Small intestine (tissue), 7 donors: ENCODE measurements around the gene KIZ. TPM values are rescaled to one million over a fixed set of nuclear protein-coding genes. Genes with fewer than 3 reads are reported as not detected.

Source experiments
- DNase-seq, 2 donors: peaks; one replicate each; pipeline versions ENCODE4 v3.0.0 to v3.0.0-alpha.2; 2013
- FAIRE-seq: peaks from 2 replicates; lab custom pipeline; 2012; peaks lifted over from hg19 to GRCh38; lab: Jason Lieb, UNC
- H3K27ac ChIP-seq, 3 donors: one replicate each; pipeline ENCODE4 v1.5.1; 2013; ENCODE audit warnings: low read length in 2 of 3, mild to moderate bottlenecking in 2 of 3, control low read depth in 1 of 3, inconsistent platforms in 1 of 3, low read depth in 1 of 3, moderate library complexity in 1 of 3
- H3K27me3 ChIP-seq, 3 donors: one replicate each; pipeline ENCODE4 v1.6.1; 2013; ENCODE audit warnings: low read length in 3 of 3, inconsistent platforms in 1 of 3; ENCODE audit not compliant: control insufficient read depth in 3 of 3, insufficient read depth in 3 of 3
- H3K36me3 ChIP-seq, 3 donors: one replicate each; pipeline ENCODE4 v1.6.1; 2013; ENCODE audit warnings: low read length in 3 of 3, inconsistent platforms in 1 of 3, low read depth in 1 of 3, mild to moderate bottlenecking in 1 of 3, moderate library complexity in 1 of 3; ENCODE audit not compliant: control insufficient read depth in 3 of 3, insufficient read depth in 2 of 3
- H3K4me1 ChIP-seq, 3 donors: one replicate each; pipeline ENCODE4 v1.6.1; 2013; ENCODE audit warnings: low read length in 2 of 3, inconsistent platforms in 1 of 3, low read depth in 1 of 3, mild to moderate bottlenecking in 1 of 3, moderate library complexity in 1 of 3; ENCODE audit not compliant: control insufficient read depth in 3 of 3, insufficient read depth in 2 of 3
- H3K4me3 ChIP-seq, 3 donors: one replicate each; pipeline ENCODE4 v1.5.1; 2013; ENCODE audit warnings: low read length in 3 of 3, control low read depth in 1 of 3, inconsistent platforms in 1 of 3, low read depth in 1 of 3, mild to moderate bottlenecking in 1 of 3, moderate library complexity in 1 of 3
- H3K9me3 ChIP-seq, 2 donors: one replicate each; pipeline ENCODE4 v1.6.1; 2013; ENCODE audit warnings: low read depth in 1 of 2, low read length in 1 of 2; ENCODE audit not compliant: control insufficient read depth in 2 of 2, insufficient read depth in 1 of 2
- WGBS, 3 donors: extraction: QIAGEN DNeasy Blood & Tissue Kit; methylation state at CpG; one replicate each; pipeline ENCODE4 v1.1.7; 2013; 5-methylcytosine and 5-hydroxymethylcytosine counted together
- polyA plus RNA-seq, 4 donors: library from polyadenylated mRNA; stranded (reverse) in 3 of 4; unstranded in 1 of 4; fragments of 200-250 nt in 3 of 4; fragments of 120-200 nt in 1 of 4; gene quantifications; one replicate each; pipeline versions ENCODE4 v1.2.1 to v1.2.3, GENCODE V29; 2013
- donor health status: healthy with polysubstance abuse.
- donor health status: control.
- donor health status: control.
- donor health status: Bipolar disorder and iron deficiency.
- donor health status: healthy.

Gene KIZ
- polyA plus RNA-seq, 4 donors: 11.7 to 38.4 (median 20.1) TPM

DNA sequence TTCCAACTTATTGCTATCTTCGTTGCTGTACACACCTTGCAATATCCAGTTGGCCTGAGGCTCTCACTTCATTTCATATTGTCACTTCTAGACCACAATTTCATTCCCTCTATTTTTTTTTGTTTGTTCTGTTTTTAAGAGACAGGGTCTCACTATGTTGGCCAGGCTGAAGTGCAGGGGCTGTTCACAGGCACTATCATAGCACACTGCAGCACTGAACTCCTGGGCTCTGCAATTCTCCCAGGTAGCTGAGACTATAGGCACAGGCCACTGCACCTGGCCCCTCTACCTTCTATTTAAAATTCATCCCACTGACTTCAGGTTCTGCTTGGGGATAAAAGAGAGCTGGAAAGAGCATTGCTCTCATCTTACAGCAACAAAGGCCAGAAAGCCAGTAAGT, 15.1 kb upstream of the KIZ start:
- WGBS, 3 donors: 74 to 93% (median 89%) methylated on average over 1 of the region's 1 CpG
- DNase-seq: no peak
- FAIRE-seq: no peak

DNA sequence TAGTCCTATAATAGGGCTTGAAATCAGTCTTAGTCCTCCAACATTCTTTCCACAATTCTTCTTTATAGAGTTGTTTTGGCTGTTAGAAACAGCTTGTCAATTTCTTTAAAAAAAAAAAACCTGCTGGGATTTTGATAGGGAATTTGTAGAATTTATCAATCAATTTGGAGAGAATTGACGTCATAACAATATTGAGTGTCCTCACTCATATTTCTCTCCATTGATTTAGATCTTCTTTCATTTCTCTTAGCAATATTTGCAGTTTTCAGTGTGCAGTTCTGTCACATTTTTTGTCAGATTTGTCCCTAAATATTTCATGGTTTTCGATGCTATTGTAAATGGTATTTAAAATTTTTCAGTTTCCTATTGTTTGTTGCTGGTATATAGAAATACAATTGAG, 14.5 kb upstream of the KIZ start:
- no peaks in the 10 kb centered on the region for H3K9me3 ChIP-seq
- no peak overlapping the region for H3K27ac ChIP-seq
- H3K4me3 ChIP-seq: no peak overlapping the region
- no peak for FAIRE-seq
- no peak for DNase-seq
- peaks cover 0 to 51% (median 16%) of the 10 kb centered on the region in 3 donors for H3K27me3 ChIP-seq
- no peaks in the 10 kb centered on the region for H3K4me1 ChIP-seq
- no peaks in the 10 kb centered on the region for H3K36me3 ChIP-seq
- 87 to 90% (median 88%) methylated on average over 2 of the region's 2 CpGs for WGBS, 3 donors

More for the DNA sequence above, 15.1 kb upstream of the KIZ start:
- no peaks in the 10 kb centered on the region for H3K4me1 ChIP-seq
- no peak overlapping the region for H3K4me3 ChIP-seq
- H3K9me3 ChIP-seq: no peaks in the 10 kb centered on the region
- H3K27ac ChIP-seq: no peak overlapping the region
- H3K27me3 ChIP-seq: peaks cover 0 to 51% (median 20%) of the 10 kb centered on the region in 3 donors
- no peaks in the 10 kb centered on the region for H3K36me3 ChIP-seq

- 82 to 88% (median 84%) methylated on average over 4 of the region's 4 CpGs for WGBS, 3 donors
- Histone ChIP-seq H3K4me1 (no peaks in the 10 kb centered on the region), H3K27ac (no peak overlapping the region), H3K27me3 (peaks cover 0 to 38% (median 14%) of the 10 kb centered on the region in 3 donors), H3K36me3 (no peaks in the 10 kb centered on the region), H3K9me3 (no peaks in the 10 kb centered on the region), H3K4me3 (no peak overlapping the region)
- DNase-seq: no peak
- FAIRE-seq: no peak
Measured at GRCh38 chr20:21113697-21114096, 12.2 kb upstream of the KIZ start.

- Histone ChIP-seq H3K36me3 (no peaks in the 10 kb centered on the region), H3K4me3 (no peak overlapping the region), H3K4me1 (no peaks in the 10 kb centered on the region), H3K27me3 (peaks cover 0 to 36% (median 9%) of the 10 kb centered on the region in 3 donors), H3K27ac (no peak overlapping the region), H3K9me3 (no peaks in the 10 kb centered on the region)
- 93 to 94% (median 94%) methylated on average over 15 of the region's 15 CpGs for WGBS, 3 donors
- FAIRE-seq: no peak
- no peak for DNase-seq
Measured at GRCh38 chr20:21114584-21114983, 11.3 kb upstream of the KIZ start.

DNA sequence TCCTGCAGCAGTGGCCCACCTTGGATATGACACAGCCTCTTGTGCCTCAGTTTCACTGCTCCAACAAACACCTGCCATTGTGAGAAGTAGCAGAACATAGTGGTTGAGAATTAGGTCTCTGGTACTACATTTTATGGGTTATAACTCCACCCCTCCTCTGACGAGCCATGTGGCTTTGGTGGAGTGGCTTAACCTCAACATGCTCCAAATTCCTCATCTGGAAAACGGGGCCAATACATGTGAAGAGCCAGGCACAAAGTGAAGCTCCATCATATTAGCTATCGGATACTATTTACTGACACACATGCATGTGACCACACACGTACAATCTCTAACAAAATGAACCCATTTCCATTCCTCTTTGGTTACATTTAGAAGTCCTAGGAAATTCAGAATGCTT, 8.4 kb upstream of the KIZ start:
- Histone ChIP-seq H3K4me1 (no peaks in the 10 kb centered on the region), H3K27ac (no peak overlapping the region), H3K4me3 (no peak overlapping the region), H3K9me3 (no peaks in the 10 kb centered on the region), H3K36me3 (no peaks in the 10 kb centered on the region), H3K27me3 (peaks cover 0 to 25% (median 7%) of the 10 kb centered on the region in 3 donors)
- no peak for FAIRE-seq
- no peak for DNase-seq
- WGBS, 3 donors: 71 to 78% (median 75%) methylated on average over 4 of the region's 4 CpGs

DNA sequence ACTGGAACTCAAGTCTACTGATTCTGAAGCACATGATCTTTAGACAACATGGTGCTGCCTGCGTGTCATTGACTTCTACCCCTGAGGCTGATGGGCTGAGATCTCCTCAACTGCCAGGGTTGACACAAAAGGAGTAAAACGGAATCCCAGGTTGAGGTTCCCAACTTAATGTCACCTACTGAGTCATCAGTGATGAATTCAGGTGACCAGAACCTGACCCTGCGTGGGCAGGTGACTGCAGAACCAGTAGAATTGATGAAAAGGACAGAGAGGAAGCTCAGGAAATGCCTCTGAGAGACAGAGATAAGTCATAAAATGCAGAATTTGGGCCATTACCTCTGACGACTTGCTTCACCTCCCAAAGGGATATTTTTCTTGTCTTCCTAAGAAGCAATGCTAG, 7.7 kb upstream of the KIZ start:
- 67 to 75% (median 69%) methylated on average over 4 of the region's 4 CpGs for WGBS, 3 donors

GRCh38 chr20:21118782-21119181, 7.1 kb upstream of the KIZ start:
- no peak overlapping the region for H3K27ac ChIP-seq
- FAIRE-seq: no peak
- DNase-seq: no peak
- no peaks in the 10 kb centered on the region for H3K9me3 ChIP-seq
- 92 to 98% (median 94%) methylated on average over 2 of the region's 2 CpGs for WGBS, 3 donors
- H3K4me1 ChIP-seq: no peaks in the 10 kb centered on the region
- peaks cover 0 to 18% (median 7%) of the 10 kb centered on the region in 3 donors for H3K27me3 ChIP-seq
- H3K36me3 ChIP-seq: no peaks in the 10 kb centered on the region
- H3K4me3 ChIP-seq: no peak overlapping the region

More for the DNA sequence above, 7.7 kb upstream of the KIZ start:
- Histone ChIP-seq H3K27me3 (peaks cover 0 to 24% (median 7%) of the 10 kb centered on the region in 3 donors), H3K36me3 (no peaks in the 10 kb centered on the region), H3K9me3 (no peaks in the 10 kb centered on the region), H3K27ac (no peak overlapping the region), H3K4me3 (no peak overlapping the region), H3K4me1 (no peaks in the 10 kb centered on the region)
- DNase-seq (no peak), FAIRE-seq (no peak)

DNA sequence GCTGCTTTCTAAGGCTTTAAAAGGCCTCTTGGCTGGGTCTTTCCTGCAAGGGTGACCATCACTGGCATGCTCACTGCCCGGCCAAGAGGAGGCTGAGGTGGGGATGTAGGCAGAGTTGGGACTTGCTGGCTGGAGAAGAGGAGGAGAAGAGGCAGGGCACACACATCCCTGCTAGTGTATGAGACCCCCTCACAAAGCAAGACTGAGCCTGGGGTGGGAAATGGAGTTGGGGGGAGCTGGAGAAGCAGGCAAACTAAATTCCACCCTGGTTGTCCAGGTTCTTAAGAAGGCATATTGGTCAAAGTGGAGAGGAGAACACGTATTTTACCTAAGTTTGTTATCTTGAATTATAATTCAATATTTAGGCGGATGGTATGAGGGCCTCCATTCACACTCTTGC, 1.7 kb upstream of the KIZ start:
- 91 to 95% (median 93%) methylated on average over 3 of the region's 3 CpGs for WGBS, 3 donors
- DNase-seq: no peak
- H3K9me3 ChIP-seq: no peaks in the 10 kb centered on the region
- no peak overlapping the region for H3K27ac ChIP-seq
- peaks cover 0 to 3% (median 0%) of the 10 kb centered on the region in 3 donors for H3K4me1 ChIP-seq
- no peak for FAIRE-seq
- H3K36me3 ChIP-seq: no peaks in the 10 kb centered on the region
- peaks cover 0 to under 1% (median 0%) of the 10 kb centered on the region in 3 donors for H3K27me3 ChIP-seq
- no peak overlapping the region for H3K4me3 ChIP-seq
